GM10248 (cell line): ENCODE results near the gene DCTD.

Source experiments
- CTCF ChIA-PET: fragments of 300-600 bp; sonication (Branson Sonifier 250); formaldehyde crosslinking; extraction: SDS; loops from one replicate; lab custom pipeline; 2021; ENCODE audit warnings: antibody characterized with exemption; lab: Yijun Ruan, JAX
- POLR2A ChIA-PET: fragments of 350-650 bp; sonication (Branson Sonifier 250); formaldehyde crosslinking; extraction: SDS; loops from one replicate; lab custom pipeline; 2020; ENCODE audit warnings: antibody characterized with exemption; lab: Yijun Ruan, JAX
- DNase-seq: peaks from one replicate; pipeline ENCODE4 v3.0.0; 2012; ENCODE audit errors: extremely low spot score
- CTCF ChIP-seq: IDR thresholded peaks from 2 replicates; pipeline ENCODE4 v1.5.1; 2012; ENCODE audit warnings: mild to moderate bottlenecking, low read depth; ENCODE audit errors: extremely low read depth, missing control alignments, control extremely low read depth

DCTD gene

GRCh38 chr4:182916483-182917181 lies 554 bp downstream of the DCTD start:
- TF ChIP-seq CTCF, result no peak
- CTCF ChIA-PET, result interaction anchor here (2.6 kb wide), 1 partner anchor 13 kb away, joined by 9 read pairs; no protein-coding TSS in a partner anchor
- DNase-seq, result no peak
- POLR2A ChIA-PET, result no interaction called here

- ChIA-PET POLR2A (no interaction called here), CTCF (interaction anchor here (0.8 to 7.0 kb wide), 5 partner anchors 11 to 493 kb away, joined by 3 to 45 read pairs (median 6); no protein-coding TSS in a partner anchor)
- no peak for DNase-seq
- no peak for TF ChIP-seq CTCF
Measured at GRCh38 chr4:182914357-182914756, 2.8 kb downstream of the DCTD start.

DNA sequence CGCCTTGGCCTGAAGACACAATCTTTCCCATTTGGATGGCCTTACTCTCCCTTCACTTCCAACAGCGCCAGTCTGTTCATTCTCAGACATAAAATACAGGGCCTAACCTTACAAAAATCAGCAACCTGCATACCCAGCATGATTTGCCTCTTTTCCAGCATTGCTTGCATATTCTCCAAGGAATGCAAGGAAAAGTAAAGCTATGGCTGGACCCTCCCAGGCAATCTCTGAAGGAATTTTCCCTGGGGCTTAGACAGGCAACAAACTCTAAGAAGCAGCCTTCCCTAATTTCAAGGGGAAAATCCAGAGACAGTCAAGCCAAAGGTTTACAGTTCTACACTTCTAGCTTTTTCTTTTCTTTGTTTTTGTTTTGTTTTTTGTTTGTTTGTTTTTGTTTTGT lies 3.6 kb downstream of the DCTD start:
- no peak for DNase-seq
- ChIA-PET POLR2A (no interaction called here), CTCF (interaction anchor here (0.8 to 7.0 kb wide), 4 partner anchors 8 to 19 kb away, joined by 3 to 45 read pairs (median 3); no protein-coding TSS in a partner anchor)
- no peak for TF ChIP-seq CTCF

DNA sequence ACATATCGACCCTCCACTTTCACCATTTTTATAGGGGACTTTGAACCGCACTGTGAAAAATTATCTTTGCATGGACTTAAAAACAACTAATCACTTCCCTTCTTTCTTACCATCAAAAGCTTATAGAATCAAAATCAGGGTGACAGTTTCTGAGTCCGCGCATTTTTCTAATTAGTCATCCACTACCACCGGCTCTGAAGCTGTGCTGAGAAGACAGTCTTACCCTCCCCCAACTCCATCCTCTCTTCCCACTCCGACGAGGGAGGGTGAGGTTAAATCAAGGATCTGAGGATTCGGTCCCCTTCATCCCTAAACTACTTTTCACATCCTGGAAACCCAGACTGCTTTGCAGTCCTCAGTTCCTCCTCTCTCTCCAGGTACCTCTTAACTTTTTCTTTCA lies 4.2 kb downstream of the DCTD start:
- TF ChIP-seq CTCF, result no peak
- ChIA-PET POLR2A (no interaction called here), CTCF (interaction anchor here (1.2 to 7.0 kb wide), 3 partner anchors 8 to 19 kb away, joined by 3 to 45 read pairs (median 3); no protein-coding TSS in a partner anchor)
- DNase-seq, result no peak

- TF ChIP-seq CTCF, result no peak
- POLR2A ChIA-PET, result no interaction called here
- no peak for DNase-seq
- CTCF ChIA-PET, result interaction anchor here (7.0 kb wide), 1 partner anchor 17 kb away, joined by 45 read pairs; no protein-coding TSS in a partner anchor
Measured at GRCh38 chr4:182908124-182908523, 9.1 kb downstream of the DCTD start.

DNA sequence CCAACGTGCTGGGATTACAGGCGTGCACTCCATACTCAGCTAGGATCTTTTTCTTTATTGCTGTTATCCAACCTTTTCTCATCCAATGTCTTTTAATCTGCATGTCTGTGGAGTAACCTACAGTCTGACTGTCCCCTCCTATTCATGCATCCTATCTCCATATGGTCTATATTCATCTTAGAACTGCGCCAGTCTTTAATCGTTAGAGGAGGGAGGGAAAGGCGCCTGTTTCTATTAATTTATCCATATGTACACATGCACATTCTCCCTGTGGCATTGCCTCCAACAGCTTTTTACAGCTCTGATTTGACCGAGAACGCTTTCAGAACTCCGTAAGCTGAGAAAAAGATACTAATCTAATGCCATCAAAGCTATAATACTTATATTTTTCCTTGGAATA lies 9.8 kb downstream of the DCTD start:
- no peak for DNase-seq
- ChIA-PET CTCF (interaction anchor here (0.9 kb wide), 1 partner anchor 11 kb away, joined by 6 read pairs; no protein-coding TSS in a partner anchor), POLR2A (no interaction called here)
- no peak for TF ChIP-seq CTCF
